ENCODE data around the gene CD63. TPM values are rescaled to one million over a fixed set of nuclear protein-coding genes. Genes with fewer than 3 reads are reported as not detected.

The CD63 gene
- total RNA-seq, 1 donor = 2,280 TPM

- no peak for TF ChIP-seq CTCF (IDR thresholded peaks at IDR 0.05; ENCODE audit: insufficient read depth, low read depth, low read length)
- peak overlapping the region; percentile 93 for H3K4me3 ChIP-seq (ENCODE audit: low read depth, low read length)
- no peak for DNase-seq (ENCODE audit: low read depth)
These were observed 11.5 kb downstream of the CD63 start for GRCh38 chr12:55717011-55718007.

GRCh38 chr12:55716582-55716957 lies 12.2 kb downstream of the CD63 start:
- peak overlapping the region; percentile 93 for H3K4me3 ChIP-seq (ENCODE audit: low read depth, low read length)
- DNase-seq (ENCODE audit: low read depth) = no peak
- no peak for TF ChIP-seq CTCF (IDR thresholded peaks at IDR 0.05; ENCODE audit: insufficient read depth, low read depth, low read length)

- peak; percentile 91 for DNase-seq (ENCODE audit: low read depth)
- TF ChIP-seq CTCF (IDR thresholded peaks at IDR 0.05; ENCODE audit: insufficient read depth, low read depth, low read length) = peak; percentile 0
- H3K4me3 ChIP-seq (ENCODE audit: low read depth, low read length) = peak within 1 kb of the TSS; percentile 93
These were observed 12.8 kb downstream of the CD63 start, which contains the start of gene BLOC1S1 for GRCh38 chr12:55715833-55716581. Gene BLOC1S1, plus strand, starts transcription at chr12:55716046. Its CDS starts 6 bp downstream, at chr12:55716052.

GRCh38 chr12:55715169-55715764 lies 13.5 kb downstream of the CD63 start:
- no peak for DNase-seq (ENCODE audit: low read depth)
- H3K4me3 ChIP-seq (ENCODE audit: low read depth, low read length) = peak overlapping the region; percentile 93
- no peak for TF ChIP-seq CTCF (IDR thresholded peaks at IDR 0.05; ENCODE audit: insufficient read depth, low read depth, low read length)

- no peak overlapping the region for H3K4me3 ChIP-seq (ENCODE audit: low read depth, low read length)
- no peak for TF ChIP-seq CTCF (IDR thresholded peaks at IDR 0.05; ENCODE audit: insufficient read depth, low read depth, low read length)
- DNase-seq (ENCODE audit: low read depth) = peak; percentile 26
These were observed 15.1 kb downstream of the CD63 start for GRCh38 chr12:55713721-55714120.

- no peak for DNase-seq (ENCODE audit: low read depth)
- TF ChIP-seq CTCF (IDR thresholded peaks at IDR 0.05; ENCODE audit: insufficient read depth, low read depth, low read length) = no peak
- H3K4me3 ChIP-seq (ENCODE audit: low read depth, low read length) = no peak overlapping the region
These were observed 16.0 kb downstream of the CD63 start for GRCh38 chr12:55712700-55713415.

Data from fibroblast of villous mesenchyme (primary cell).